SKM-1 treated with dmso at 0.1 percent for 144 hours (cell line): ENCODE results near the gene P4HB.

Source experiments
- DNase-seq: peaks from one replicate; lab custom pipeline; 2025; ENCODE audit not compliant: unreplicated experiment; lab: John Stamatoyannopoulos, UW

P4HB gene

DNA sequence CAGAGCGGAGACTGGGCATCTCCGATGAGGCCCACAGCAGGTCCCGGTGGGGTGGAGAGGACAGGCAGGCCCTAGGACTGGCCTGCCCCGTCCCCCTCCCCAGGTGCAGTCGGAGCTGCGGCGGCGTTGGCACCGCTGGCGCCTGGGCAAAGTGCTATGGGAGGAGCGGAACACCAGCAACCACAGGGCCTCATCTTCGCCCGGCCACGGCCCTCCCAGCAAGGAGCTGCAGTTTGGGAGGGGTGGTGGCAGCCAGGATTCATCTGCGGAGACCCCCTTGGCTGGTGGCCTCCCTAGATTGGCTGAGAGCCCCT lies 47.0 kb downstream of the P4HB start:
- DNase-seq: no peak

DNA sequence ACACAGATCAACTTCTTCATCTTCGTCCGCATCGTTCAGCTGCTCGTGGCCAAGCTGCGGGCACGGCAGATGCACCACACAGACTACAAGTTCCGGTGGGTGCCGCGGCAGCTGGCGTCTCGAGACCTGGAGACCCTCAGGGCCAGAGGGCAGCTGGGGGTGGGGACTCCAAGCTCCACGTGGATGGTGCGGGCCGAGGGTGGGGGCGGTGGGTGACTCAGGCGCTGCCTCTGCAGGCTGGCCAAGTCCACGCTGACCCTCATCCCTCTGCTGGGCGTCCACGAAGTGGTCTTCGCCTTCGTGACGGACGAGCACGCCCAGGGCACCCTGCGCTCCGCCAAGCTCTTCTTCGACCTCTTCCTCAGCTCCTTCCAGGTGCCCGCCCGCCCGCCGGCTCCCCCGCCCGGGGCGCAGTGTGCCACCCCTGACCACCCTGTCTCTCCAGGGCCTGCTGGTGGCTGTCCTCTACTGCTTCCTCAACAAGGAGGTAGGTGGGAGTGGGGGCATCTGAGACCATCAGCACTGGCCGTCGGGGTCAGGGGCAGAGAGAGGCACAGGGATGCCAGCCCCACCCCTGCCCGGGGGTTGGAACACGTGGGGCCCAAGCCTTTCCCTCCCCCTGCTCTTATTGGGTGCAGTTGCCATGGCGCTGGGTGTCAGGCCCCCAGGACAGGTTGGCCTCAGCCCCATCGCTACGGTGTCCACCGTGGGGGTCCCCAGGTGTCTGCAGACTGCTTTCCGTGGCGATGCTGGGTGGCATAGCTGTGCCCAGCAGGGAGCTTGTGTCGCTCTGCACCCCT lies 47.6 kb downstream of the P4HB start:
- DNase-seq: no peak

DNA sequence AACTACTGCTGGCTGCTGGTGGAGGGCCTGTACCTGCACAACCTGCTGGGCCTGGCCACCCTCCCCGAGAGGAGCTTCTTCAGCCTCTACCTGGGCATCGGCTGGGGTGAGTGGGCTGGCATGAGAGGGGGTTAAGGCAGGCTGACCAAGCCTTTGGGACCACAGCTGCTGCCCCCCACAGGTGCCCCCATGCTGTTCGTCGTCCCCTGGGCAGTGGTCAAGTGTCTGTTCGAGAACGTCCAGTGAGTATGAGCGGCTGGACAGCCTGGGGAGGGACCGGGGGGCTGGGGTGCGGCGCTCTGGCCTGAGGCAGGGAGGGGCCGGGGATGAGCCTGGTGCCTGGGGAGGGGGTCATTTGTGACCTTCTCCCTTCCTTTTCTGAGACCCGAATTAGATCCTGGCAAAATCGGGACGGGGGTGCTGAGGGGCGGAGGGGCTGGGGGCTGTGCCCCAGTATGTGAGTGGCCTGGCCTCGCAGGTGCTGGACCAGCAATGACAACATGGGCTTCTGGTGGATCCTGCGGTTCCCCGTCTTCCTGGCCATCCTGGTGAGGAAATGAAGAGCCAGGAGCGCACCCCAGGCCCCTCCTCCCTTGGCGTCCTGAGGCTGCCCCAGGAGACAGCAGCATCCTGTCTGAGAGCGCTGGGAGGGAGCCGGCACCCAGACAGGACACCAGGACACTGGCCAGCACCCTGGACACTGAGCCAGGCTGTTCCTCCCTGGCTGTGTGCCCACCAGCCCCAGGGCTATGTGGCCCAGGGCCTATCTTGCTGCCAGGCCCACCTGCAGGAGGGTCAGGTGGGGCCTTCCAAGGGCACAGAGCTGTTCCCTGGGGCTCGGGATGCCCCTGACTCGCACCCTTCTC lies 48.4 kb downstream of the P4HB start:
- no peak for DNase-seq

DNA sequence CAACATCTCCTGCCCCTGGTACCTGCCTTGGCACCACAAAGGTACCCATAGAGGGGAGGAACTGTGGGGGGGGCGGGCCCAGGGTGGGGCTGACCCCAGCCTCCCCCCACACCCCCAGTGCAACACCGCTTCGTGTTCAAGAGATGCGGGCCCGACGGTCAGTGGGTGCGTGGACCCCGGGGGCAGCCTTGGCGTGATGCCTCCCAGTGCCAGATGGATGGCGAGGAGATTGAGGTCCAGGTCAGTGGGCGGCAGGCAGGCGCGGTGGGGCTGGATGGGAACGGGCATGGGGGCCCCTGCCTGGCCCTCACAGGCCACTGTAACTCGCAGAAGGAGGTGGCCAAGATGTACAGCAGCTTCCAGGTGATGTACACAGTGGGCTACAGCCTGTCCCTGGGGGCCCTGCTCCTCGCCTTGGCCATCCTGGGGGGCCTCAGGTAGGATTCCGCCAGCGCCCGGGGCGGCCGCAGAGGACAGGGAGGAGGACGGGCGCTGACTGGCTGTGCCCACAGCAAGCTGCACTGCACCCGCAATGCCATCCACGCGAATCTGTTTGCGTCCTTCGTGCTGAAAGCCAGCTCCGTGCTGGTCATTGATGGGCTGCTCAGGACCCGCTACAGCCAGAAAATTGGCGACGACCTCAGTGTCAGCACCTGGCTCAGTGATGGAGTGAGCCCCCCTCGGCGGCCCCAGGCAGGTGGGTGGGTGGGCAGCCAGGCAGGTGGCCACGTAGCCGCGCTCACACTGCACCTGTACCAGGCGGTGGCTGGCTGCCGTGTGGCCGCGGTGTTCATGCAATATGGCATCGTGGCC lies 49.2 kb downstream of the P4HB start:
- no peak for DNase-seq

GRCh38 chr17:81810476-81810875 lies 49.9 kb downstream of the P4HB start:
- no peak for DNase-seq

DNA sequence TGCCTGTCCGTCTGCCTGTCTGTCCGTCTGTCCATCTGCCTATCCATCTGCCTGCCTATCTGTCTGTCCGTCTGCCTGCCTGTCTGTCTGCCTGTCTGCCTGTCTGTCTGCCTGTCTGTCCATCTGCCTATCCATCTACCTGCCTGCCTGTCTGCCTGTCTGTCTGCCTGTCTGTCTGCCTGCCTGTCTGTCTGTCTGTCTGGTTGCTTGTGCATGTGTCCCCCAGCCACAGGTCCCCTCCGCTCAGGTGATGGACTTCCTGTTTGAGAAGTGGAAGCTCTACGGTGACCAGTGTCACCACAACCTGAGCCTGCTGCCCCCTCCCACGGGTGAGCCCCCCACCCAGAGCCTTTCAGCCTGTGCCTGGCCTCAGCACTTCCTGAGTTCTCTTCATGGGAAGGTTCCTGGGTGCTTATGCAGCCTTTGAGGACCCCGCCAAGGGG lies 50.8 kb downstream of the P4HB start:
- DNase-seq: no peak

GRCh38 chr17:81808778-81809555 lies 51.4 kb downstream of the P4HB start:
- no peak for DNase-seq

GRCh38 chr17:81807839-81808238 lies 52.5 kb downstream of the P4HB start:
- no peak for DNase-seq

DNA sequence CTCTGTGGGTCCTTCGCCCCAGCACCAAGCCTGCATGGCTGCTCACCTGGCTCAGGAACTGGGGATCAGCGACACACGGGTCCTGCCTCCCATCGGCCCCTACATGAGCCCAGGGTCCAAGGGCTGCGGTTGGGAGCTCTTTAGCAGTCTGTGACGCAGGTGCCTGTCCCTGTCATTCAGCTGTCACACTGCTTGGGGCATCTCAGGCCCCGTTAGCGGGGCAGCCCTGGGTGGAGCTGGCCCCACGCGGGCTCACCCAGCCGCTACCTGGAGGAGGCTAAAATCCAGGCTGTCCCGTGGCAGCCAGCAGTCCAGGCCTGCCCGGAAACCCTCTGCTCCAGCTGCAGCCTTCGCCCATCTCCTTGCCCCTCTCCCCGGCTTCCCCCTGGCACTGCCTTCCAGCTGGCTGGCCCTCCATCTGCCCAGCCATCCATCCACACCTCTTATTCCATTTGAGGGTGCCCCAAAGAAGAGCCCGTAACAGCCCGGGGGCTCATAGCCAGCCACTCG lies 53.1 kb downstream of the P4HB start:
- DNase-seq: no peak

DNA sequence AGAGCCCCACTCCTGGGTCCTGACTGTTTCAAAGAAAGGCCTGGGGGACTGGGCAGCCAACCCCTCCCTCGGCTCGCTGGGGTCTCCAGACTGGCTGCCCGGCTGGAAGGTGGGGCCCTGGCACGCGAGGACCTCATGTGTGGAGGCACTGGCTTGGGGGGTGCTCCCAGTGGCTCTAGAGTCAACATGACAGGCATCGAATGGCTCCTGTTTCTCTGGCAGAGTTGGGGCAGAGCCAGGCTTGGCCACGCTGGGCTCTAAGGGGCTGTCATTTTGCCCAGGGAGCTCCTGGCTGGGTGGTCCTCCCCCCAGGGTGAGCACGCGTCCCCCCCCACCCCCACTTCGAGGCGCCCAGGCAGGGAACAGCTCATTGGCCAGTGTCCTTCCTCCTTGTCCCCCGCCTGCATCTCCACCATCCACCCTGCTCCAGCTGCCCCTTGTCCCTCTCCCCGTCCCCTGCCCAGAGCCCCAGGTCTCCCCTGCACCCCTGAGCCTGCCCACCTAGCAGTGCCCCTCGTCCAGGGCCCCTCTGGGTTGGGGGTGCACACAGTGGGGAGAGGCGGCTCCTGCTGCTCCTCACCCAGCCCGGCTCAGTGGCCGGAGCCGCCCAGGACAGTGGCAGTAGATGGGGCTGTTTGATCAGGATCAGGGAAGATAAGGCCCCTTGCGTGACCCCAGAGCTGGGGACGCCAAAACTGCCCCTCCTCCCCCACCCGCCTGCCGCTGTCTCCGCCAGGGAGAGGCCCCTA lies 53.7 kb downstream of the P4HB start:
- DNase-seq: no peak

DNA sequence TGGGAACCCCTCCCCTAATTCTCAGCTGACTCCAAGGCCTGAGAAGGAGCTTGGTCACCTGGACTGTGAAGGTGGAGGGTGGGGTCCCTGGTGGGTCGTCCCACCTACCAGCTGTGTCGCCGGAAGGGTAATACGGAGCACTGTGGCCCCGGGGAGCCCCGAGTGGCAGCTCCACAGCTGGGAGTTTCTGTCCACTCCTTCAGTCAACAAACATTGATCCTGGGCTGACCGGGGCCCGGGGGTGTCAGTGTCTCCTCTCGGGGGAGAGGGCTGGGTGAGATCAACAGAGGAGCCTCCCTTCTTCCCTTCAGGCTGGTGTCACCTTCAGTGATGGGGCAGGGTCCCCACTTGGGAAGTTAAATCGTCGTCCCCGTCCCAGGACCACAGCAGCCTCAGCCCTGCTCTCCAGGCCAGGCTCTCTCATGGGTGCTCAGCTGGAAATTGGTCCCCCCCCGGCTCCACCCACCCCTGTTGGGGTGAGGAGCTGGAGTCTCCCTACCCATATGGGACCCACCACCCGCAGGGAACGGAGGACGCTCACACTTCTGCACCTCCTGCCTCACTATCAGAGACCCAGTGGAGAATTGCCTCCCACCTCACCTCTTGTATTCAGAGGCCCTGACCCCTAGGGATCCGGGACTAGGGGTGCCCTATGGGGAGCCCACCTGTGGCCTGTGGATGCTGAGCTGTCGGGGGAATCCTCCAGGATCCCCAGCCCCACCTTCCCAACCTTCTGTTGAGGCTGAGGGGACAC lies 54.5 kb downstream of the P4HB start:
- DNase-seq: no peak

- no peak for DNase-seq
Measured at GRCh38 chr17:81804559-81805399, 55.6 kb downstream of the P4HB start.

DNA sequence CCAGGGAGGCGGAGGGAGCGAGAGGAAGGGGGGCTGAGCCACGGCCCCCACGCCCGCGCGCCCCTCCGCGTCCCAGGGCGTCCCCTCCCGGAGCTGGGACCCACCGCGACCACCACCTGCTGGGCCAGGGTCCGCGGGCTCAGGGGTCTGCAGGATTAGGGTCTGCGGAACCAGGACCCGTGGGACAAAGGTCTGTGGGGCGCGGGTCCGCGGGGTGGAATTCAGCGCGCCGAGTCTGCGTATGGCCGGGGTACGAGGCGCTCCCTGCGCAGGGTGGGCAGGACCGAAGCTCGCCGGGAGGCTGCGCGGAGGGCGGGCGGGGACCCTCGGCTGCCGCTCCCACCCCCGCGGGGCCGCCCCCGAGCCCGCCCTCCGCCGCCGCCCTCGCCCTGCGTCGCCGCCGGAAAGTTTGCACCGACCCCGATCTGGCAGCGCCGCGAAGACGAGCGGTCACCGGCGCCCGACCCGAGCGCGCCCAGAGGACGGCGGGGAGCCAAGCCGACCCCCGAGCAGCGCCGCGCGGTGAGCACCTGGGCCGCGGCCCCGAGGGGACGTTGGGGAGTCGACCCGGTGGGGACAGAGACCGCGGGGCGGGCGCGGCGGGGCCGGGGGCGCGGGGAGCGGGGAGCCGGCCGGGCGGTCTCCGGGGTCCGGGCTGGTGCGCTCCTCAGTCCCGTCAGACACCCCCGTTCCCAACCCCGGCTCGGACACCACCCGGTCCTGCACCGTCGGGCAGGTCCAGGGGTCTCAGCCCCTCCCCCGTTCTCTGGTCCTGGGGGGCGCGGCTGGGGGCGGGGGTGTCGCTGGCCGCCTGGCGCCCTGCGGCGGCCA lies 56.4 kb downstream of the P4HB start, which contains the start of gene GCGR:
TSS of gene GCGR (plus strand) at position 423 of the 831 bp plus-strand sequence. CDS start 4,869 bp downstream, outside the sequence.
- no peak for DNase-seq

DNA sequence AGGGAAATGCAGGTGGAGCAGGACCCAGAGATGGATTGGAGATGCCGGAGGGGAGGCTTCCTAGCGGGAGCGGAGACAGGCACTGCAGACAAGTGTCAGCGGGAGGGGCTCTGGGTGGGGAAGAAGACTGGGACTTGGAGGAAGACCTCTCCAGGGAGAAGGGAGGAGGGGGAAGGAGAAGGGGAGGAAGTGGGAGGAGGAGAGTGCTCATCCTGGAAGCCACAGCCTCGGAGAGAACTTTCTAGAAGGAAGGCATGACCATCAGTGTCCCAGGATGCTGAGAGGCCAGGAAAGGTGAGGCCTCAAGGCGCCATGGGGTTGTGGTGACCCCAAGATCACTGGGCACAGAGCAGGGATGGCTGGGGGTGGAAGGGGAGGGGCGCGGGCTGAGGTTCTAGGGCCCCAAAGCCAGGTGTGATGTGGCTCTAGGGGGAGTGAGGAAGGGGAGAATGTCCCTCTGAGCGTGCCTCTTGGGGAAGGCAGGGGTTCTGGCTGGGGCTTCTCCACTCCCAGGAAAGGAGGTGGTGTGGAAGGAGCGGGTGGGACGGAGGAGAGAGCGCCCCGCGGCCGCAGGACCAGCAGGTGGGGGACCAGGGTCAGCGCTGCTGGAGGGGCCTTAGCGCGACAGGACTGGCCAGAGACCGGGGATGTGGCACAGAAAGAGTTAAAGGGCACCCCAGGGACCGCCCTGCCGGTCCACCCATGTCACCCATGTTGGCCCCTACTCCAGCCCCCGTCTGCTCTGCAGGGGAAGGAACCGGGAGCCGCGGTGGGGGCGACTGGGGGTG lies 57.3 kb downstream of the P4HB start:
- no peak for DNase-seq

DNA sequence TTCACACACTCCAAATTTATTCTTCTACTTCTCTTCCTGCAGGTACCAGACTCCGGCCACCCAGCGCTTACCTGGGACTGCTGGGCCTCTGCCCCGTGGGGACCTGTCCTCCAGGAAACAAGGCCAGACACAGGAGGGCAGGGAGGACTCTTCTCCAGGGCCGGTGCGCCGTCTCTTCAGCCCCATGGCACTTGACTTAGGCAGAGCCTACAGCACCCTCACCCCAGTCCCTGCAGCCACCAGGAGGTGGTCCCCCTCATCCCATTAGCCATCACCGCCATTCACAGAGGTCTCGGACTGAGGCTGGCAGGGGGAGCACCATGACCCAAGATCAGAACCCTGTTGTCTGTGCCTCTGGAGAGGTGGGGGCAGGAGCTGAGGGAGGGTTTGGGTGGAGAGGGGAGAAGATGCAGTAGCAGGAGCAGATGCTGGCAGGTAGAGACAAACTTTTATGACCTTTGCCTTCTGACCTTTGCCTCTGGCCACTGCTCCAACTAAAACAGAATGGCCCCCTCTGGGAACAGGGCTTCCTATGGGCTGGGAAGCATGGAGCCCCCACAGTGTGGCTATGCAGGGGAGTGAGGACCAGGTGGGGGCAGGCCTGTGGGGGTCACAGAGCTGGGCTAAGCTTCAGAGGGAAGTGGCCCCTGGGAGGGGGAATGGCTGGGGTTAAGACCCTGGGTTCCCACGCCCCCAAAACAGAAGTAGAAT lies 58.1 kb downstream of the P4HB start:
- DNase-seq: no peak

- no peak for DNase-seq
Measured at GRCh38 chr17:81801327-81801726, 59.0 kb downstream of the P4HB start.
